Measurements from ENCODE around the gene PPDPF.

The PPDPF gene

DNA sequence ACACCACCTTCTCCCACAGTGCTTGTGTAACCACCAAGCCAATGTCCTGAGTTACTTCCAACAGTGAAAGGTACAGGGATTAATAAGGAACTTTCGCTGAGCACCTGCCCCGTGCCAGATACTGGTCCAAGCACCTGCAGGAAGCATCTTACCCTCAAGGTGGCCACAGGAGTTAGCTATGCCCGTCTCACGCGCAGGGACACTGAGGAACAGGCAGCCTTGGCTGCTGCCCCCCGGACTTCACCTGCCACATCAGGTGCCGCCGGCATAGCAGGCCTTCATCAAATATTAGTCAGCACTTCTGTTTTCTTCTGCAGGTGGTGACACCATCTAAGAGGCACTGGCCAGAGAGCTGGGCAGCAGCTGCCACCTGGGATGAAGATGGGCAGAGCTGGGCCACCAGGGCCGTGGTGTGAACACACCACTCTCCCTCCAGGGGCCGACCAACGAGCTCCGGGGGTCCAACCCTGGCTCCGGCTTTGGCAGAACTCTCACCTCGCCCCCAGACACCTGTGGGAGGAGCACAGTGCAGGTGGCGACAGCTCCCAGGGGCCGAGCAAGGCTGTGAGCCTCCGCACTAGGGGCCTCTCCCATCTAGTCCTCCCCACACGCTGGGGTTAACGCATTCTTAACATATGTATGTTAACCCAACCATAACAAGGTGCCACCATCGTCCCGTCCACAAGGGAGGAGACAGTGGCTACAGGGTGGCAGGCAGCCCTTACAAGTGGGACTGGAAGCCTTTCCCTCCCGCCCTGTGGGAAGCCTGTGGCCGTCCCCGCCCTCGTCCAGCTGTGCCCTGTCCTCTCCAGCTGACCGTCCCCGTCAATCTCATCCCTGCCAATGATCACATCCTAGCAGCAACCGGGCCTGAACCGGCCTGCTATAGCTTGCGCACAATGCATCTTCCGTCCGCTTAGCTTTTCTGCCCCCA lies 2.9 kb upstream of the PPDPF start:
- DNase-seq = no peak

DNA sequence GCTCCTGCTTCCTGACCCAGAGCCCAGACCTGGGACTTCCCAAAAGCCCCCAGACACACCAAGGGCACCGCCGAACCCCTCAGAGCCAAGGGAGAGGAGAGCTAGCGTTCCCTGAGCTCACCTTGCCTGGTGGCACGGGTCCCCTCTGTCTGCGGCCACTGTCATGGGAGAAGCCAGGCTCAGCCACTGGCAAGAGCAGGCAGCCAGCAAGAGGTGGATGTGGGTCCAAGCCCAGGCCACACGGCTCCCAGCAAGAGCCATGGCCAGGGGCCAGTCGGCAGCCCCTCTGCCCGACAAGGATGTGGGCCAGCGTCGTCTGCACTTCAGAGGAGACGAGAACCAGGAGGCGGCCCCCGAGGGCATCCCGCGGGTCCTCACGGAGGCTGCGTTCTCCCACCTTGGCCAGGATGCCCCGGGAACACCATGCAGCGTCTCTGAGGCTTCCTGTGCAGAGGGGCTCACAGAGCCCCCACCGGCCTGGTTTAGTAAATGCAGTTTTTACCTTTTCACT lies 2.2 kb upstream of the PPDPF start:
- in situ Hi-C loops (cut with MboI; ENCODE audit: low pct_unique_long_range_greater_than_20kb, low sequenced_read_pairs) = no loop called here
- DNase-seq = no peak

More for the DNA sequence above, 2.9 kb upstream of the PPDPF start:
- in situ Hi-C loops (cut with MboI; ENCODE audit: low pct_unique_long_range_greater_than_20kb, low sequenced_read_pairs) = no loop called here

DNA sequence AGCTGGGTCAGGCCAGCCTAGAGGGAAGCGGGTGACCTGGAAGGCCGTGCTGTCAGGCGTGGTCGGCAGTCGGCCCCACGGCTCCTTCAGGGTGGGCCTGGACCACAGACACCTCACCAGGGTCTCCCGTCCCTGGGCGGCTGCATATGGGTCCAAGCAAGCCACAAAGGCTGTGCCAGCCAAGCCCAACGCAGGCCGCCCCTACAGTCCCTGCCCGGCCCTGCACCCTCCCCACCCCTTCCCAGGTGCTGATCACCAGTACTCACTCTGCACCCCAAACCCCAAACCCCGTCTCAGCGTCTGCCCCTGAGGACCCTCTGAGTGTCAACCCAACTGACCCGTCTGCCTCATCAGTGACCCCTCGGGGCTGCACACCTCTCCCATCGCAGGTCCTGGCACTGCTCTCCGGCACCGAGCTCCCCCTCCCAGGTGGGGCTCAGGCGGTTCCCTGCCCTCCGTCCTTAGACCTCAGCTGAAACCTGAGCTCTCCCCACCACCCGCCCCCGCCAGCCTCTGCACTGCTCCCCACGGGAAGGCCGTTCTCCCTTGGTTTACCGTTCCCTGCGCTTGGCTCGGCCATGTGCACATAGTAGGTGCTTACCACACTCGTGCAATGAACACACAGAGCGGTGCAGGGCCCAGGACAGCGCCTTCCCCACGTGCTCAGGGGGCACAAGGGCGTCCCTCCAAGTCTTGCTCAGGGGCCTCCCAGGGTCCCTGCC lies 1.5 kb upstream of the PPDPF start:
- in situ Hi-C loops (cut with MboI; ENCODE audit: low pct_unique_long_range_greater_than_20kb, low sequenced_read_pairs) = no loop called here
- DNase-seq = no peak

DNA sequence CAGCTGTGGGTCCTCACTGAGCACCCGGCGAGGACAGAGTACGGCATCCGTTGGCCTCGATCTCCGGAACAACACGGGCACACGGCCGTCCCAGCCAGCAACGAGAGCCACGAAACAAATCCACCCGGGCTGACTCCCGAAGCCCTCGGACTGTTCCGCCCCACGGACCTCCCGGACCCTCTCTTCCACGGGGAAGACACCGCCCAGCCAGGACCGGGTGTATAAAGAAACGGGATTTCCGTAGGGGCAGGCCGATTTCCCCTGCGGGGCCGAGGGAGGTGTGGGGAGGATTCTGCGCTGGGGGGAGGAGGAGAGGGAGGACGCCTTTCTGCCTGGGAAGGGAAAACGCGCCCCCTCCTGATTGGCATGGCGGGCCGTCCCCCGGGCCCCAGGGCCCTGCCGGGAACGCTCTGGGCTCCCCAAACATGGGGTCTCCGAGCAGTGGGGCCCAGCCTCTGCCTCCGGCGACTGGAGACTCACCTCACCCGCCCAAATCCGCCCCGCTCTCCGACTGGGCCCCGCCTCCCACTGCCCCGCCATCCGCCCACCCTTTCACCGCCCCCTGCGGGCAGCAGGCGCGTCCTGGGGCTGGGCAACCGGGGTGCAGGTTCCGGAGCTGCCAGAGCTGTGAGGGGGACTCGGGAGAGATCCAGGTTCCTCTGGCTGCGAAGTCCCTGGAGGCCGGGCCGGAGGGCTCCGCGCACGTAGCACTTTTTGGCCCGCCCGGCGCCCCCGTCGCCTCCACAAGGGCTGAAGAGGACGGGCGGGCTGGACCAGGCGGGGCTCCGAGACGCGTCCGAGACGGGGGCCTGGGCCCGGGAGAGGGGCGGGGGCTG lies 679 bp upstream of the PPDPF start:
- peak; percentile 66 for DNase-seq
- in situ Hi-C loops (cut with MboI; ENCODE audit: low pct_unique_long_range_greater_than_20kb, low sequenced_read_pairs) = no loop called here

DNA sequence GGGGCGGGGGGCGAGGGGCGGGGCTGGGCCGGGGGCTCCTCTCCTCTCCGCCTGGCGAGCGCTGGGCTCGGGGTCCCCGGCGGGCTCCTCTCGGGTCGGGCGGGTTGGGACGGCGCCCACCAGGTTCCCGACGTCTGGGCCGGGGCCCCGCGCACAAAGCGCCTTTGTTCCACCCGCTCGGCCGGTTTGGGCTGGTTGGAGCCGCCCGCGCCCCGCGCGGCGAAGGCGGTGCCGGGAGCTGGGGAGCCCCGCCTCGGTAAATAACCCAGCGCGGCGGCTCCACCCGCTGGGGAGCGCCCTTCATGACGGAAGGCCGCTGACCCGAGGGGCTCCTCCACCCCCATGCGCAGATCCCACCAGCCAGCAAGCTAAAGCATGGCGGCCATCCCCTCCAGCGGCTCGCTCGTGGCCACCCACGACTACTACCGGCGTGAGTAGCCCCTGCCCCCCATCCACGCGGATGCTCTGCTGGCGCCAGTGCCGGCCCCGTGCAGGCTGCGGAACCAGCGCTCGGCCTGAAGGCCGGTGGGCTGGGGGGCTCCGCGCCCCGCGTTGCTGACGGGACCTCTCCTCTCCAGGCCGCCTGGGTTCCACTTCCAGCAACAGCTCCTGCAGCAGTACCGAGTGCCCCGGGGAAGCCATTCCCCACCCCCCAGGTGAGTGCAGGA lies 503 bp downstream of the PPDPF start:
- DNase-seq = peak; percentile 47

DNA sequence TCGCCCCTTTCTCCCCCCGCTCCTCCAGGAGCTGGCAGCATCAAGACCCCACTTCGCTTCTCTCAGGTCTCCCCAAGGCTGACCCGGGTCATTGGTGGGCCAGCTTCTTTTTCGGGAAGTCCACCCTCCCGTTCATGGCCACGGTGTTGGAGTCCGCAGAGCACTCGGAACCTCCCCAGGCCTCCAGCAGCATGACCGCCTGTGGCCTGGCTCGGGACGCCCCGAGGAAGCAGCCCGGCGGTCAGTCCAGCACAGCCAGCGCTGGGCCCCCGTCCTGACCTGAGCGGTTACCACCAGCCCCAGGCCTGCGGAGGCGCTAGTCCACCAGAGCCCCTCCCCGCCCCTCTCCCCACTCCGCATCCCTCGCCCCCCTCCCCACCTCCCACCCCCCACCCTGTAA lies 1.0 kb downstream of the PPDPF start:
- in situ Hi-C loops (cut with MboI; ENCODE audit: low pct_unique_long_range_greater_than_20kb, low sequenced_read_pairs) = no loop called here
- no peak for DNase-seq

More for the DNA sequence above, 503 bp downstream of the PPDPF start:
- in situ Hi-C loops (cut with MboI; ENCODE audit: low pct_unique_long_range_greater_than_20kb, low sequenced_read_pairs) = no loop called here

DNA sequence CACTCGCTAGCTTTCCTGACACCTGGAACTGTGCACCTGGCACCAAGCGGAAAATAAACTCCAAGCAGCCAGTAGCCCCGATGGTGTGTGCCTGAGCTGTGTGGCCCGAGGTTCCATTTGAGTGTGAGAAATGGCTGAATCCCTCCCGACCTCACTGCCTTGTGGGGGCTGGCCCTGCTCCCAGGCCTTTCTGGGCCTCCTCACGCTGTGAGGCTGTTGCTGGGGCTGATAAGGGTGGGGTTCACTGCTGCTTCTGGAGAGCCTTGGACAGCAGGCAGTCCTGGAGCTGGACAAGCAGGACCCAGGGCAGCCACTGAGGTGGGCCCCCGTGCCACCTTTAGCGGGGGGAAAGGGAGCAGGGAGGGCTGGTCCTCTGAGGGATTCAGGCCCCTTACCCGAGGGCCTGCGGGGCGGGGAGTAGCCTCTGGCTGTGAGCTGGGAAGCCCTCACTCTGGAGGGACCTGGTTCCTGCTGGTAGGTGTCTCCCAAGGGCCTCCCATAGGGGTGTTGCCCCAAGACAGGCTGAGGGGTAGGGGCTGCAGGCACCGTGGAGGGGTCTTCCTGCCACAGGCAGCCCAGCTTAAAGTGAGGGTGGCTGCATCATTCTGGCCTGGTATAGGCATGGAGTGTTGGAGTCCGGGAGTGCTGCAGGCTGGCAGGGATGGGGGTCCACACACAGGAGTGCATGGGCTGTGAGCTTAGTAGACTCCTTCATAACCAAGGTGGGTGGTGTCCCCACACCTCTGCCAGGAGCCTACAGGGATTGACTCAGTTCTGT lies 1.7 kb downstream of the PPDPF start:
- DNase-seq = no peak
- in situ Hi-C loops (cut with MboI; ENCODE audit: low pct_unique_long_range_greater_than_20kb, low sequenced_read_pairs) = no loop called here

DNA sequence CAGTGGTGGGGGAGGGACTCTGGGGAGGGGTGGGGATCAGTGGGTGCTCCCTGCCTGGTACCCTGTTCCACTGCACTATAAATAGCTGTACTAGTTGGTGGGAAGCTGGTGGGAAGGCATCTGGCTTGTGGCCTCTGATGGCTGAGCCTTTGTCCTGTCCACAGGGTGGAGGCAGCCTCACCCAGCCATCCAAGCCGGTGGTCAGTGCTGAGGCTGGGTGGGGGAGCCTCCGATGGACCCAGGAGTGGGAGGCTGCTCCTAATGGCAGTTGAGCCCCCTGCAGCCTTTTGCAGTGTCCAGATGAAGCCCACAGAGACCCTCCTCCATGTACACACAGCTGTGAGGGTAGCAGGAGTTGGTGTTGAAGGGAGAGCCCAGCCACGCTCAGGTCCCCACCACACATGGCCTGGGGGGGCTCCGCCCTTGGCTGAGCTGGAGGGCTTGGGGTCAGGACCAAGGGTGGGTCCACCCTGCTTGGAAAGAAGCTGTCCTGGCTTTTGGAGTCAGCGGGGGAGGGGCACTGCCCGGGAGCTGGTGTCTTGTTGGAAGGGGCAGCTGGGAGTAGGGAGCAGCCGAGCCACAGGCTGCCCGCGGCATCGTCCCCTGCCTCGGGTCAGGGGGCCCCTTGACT lies 2.5 kb downstream of the PPDPF start:
- DNase-seq = no peak
- in situ Hi-C loops (cut with MboI; ENCODE audit: low pct_unique_long_range_greater_than_20kb, low sequenced_read_pairs) = no loop called here

DNA sequence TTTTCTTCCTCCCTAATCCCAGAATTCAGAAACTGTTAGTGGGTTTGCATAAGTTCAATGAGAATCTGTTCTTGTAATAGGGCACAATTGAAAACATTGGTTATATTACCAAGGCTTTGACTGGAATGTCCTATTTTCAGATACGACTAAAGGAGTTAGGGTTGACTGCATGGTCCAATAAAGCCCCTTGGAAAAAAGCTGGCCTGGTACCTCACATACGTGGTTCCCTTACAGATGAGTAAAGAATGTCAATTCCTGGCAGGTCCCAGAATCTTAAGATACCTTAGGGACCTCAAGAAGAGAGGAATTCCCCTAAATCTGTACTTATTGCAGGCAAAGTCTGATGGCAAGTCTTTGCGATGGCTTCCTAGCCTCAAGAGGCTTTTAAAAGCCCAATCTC lies 4.6 kb downstream of the PPDPF start:
- in situ Hi-C loops (cut with MboI; ENCODE audit: low pct_unique_long_range_greater_than_20kb, low sequenced_read_pairs) = no loop called here
- DNase-seq = no peak

DNA sequence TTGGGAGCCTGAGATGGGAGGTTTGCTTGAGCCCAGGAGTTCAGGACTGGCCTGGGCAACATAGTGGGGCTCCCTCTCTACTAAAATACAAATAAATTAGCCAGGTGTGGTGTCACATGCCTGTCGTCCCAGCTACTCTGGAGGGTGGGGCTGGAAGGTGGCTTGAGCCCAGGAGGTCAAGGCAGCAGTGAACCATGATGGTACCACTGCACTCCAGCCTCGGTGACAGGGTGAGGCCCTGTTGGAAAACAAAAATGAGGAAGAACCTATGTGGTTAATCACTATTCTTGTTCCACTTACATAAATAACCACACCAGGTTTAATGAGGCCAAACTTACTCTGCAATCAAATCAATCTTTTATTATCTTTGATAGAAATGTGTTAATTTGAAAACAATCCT lies 5.4 kb downstream of the PPDPF start:
- DNase-seq = peak; percentile 43
- in situ Hi-C loops (cut with MboI; ENCODE audit: low pct_unique_long_range_greater_than_20kb, low sequenced_read_pairs) = no loop called here

DNA sequence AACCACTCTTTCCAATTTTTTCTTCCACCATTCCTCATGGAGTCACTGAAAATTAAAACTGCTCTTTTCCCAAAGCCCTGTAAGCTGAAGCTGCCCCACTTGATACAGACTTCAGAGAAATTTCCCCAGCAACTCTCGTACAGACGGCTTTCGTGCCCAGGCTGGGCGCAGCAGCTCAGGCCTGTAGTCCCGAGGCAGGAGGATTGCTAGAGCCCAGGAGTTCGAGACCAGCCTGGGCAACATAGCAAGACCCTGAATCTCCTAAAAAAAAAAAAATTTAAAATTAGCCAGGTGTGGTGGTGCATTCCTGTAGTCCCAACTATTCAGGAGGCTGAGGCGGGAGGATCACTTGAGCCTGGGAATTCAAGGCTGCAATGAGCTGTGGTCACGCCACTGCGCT lies 6.6 kb downstream of the PPDPF start:
- in situ Hi-C loops (cut with MboI; ENCODE audit: low pct_unique_long_range_greater_than_20kb, low sequenced_read_pairs) = no loop called here
- no peak for DNase-seq

DNA sequence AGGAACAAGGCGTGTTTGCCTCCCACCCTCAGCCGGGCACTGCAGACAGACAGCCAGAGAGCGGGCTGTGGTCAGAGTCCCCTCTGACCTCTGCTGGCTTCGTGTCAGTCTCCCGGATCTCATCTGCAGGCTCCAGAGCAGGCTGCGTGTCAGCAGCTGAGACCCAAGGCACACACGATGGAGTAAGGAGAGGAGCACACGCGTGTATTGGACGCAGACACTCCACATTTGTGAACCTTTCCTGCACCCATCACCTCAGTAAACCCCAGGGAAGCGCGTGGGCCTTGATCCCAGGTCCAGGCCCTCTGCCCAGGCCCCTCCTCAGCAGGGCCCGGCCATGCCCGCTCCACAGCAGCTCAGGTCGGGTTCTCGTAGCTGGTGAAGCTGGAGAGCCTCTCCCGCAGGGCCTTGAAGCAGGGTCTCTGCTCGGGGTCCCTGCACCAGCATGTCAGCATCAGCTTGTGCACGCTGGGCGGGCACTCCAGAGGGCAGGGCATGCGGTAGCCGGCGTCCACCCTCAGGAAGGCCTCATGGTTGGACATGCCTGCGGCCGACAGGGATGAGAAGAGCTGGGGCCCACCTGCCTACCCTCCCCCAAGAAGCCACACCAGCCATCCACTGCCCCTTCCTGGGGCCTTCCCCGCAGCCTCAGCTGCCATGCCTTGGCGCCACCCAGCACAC lies 8.8 kb downstream of the PPDPF start:
- no peak for DNase-seq
- in situ Hi-C loops (cut with MboI; ENCODE audit: low pct_unique_long_range_greater_than_20kb, low sequenced_read_pairs) = no loop called here

DNA sequence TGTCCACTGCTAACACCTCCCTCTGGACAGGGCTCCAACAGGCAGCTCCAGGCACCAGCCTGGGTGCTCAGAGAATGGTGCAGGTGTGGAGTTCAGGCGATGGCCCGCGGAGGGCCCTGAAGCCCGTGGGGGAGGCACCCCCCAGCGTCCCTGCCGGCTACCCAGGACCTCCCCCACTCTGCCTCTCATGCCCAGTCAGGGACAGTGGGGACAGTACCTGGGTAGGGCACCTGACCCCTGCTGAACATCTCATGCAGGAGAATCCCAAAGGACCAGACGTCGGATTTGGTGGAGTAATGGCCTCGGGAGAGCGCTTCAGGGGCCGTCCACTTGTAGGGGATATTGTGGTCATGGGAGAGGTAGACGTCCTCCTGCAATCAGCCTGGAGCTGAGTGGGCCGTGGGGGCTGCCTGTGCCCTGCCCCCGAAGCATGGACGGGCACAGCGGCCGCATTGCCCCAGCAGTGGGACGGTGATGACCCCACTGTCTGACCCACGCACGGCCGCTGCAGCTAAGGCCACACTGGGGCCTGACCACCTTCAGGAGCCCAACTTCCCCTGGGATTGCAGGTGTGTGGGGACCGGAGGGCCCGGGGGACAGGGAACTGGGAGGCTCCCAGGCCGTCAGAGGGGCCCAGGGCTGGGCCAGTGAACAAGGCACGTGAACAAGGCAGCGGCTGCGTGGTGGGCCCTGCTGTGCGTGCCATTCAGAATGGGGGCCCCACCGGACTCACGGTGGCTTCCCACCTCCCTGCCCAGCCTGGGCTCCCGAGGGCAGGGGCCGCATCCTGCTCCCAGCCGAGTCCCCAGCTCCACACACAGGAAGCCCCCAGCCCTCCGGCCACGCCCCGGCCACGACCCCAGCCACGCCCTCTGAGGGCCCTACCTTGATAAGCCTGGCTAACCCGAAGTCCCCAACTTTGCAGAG lies 9.6 kb downstream of the PPDPF start:
- DNase-seq = no peak
- in situ Hi-C loops (cut with MboI; ENCODE audit: low pct_unique_long_range_greater_than_20kb, low sequenced_read_pairs) = no loop called here

DNA sequence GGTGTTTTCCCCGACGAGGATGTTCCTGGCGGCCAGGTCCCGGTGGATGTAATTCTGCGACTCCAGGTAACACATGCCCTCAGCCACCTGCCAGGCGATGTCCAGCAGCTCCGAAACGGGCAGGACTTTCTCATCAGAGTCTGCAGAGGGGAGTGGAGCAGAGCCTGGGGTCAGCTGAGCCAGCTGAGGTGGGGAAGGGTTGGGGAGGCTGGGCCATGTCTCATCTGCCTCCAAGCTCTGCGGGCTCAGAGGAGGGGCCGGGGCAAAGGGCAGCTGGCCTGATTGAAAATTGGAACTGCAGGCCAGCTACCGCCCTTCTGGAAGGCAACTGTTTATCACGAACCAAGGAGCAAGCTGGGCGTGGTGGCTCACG lies 10.2 kb downstream of the PPDPF start:
- no peak for DNase-seq
- in situ Hi-C loops (cut with MboI; ENCODE audit: low pct_unique_long_range_greater_than_20kb, low sequenced_read_pairs) = no loop called here

DNA sequence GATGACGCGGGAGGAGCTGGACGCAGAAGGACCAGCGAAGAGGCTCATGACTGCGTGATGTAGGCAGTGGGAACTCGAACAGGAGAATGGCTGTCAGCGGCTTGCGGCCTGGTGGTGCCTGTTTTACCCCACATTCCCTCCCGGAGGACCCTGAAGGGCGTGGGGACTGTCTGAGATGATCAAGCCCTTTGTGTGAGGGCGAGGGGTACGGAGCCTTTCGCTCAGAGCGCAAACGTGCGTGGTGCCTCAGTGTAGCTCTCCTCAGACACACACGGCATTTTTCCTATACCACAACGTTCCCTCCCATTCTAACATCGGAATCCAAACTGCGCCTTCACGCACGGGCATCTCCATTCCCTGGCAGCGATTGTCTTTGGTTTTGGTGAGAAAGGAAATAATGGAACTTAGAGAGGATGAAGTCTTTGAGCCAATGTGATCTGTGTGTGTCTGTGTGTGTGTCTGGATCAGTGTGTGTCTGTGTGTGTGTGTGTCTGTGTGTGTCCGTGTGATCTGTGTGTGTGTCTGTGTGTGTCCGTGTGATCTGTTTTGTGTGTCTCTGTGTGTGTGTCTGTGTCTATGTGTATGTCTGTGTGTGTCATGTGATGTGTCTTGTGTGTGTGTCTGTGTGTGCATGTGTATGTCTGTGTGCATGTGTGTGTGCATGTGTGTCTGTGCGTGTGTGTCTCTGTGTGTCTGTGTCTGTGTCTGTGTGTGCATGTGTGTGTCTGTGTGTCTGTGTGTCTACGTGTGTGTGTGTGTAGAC lies 11.3 kb downstream of the PPDPF start:
- DNase-seq = no peak
- in situ Hi-C loops (cut with MboI; ENCODE audit: low pct_unique_long_range_greater_than_20kb, low sequenced_read_pairs) = no loop called here

Measured in KBM-7 (cell line).